Activated CD8-positive, alpha-beta memory T cell treated with anti-CD3 and anti-CD28 coated beads, Interleukin-2, amount 50 U/mL, for 1 hour (primary cell): ENCODE measurements around the gene RAD1.
"Not testable (repeated sequence)": the region's sequence is repeated elsewhere in the genome, so short reads cannot be mapped to it uniquely, and the experiment has no call there.

Source experiments
- DNase-seq: peaks from one replicate; pipeline ENCODE4 v3.0.0-alpha.2; 2020; ENCODE audit errors: extremely low read depth

The RAD1 gene, protein sequence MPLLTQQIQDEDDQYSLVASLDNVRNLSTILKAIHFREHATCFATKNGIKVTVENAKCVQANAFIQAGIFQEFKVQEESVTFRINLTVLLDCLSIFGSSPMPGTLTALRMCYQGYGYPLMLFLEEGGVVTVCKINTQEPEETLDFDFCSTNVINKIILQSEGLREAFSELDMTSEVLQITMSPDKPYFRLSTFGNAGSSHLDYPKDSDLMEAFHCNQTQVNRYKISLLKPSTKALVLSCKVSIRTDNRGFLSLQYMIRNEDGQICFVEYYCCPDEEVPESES

DNA sequence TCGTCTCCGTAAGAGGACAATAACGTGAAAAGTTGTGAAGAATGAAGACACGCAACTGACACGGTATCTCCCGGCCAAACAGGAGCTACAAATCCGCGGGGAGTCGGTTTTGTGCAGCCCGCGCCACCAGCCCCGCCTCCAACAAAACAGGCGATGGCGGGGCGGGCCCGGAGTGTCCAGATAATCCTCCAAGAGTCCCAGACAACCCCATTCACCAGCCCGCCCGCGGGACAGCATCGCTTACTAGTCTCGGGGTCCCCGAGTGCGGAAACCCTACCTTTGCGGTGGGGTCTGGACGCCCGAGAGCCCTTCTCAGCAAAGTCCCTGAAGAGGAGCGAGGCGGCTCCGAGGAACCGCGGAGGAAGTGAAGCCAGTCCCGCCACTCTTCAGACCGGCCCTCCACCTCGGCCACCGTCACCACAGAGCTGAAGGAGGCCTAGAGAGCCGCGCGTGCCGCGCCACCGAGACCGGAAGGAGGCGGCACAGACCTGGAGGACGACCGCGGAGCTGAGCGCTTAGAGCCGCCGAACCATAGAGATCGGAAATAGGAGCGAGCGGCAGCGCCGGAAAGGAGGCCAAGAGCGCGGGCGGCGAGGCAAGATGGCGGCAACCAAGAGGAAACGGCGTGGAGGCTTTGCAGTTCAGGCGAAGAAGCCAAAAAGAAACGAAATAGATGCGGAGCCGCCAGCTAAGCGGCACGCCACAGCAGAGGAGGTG is at the start of gene RAD1, which contains the start of gene BRIX1:
Gene RAD1, minus strand, starts transcription at position 366 of the 717 bp plus-strand sequence. CDS start 612 bp downstream, outside the sequence.
Gene BRIX1, plus strand, starts transcription at position 573 of the 717 bp plus-strand sequence. Its CDS starts 28 bp downstream, at position 601.
- DNase-seq = peak; percentile 66

DNA sequence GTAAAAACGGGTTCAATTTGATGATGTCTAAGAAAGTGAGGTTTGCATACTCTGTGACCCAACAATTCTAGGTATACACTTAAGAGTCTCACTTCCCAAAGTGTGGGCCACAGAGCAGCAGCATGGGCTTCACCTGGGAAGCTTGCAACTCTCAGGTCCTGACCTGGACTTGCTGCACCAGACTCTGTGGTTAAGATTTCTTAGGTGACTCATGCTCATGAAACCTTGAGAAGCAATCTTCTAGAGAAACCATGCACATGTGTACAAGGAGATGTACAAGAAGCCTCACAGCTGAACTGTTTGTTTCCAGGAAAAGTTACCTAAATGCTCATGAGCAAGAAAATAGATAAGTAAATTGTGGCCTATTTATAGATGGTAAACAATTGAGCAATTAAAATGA is 44.0 kb upstream of the RAD1 start:
- no peak for DNase-seq

DNA sequence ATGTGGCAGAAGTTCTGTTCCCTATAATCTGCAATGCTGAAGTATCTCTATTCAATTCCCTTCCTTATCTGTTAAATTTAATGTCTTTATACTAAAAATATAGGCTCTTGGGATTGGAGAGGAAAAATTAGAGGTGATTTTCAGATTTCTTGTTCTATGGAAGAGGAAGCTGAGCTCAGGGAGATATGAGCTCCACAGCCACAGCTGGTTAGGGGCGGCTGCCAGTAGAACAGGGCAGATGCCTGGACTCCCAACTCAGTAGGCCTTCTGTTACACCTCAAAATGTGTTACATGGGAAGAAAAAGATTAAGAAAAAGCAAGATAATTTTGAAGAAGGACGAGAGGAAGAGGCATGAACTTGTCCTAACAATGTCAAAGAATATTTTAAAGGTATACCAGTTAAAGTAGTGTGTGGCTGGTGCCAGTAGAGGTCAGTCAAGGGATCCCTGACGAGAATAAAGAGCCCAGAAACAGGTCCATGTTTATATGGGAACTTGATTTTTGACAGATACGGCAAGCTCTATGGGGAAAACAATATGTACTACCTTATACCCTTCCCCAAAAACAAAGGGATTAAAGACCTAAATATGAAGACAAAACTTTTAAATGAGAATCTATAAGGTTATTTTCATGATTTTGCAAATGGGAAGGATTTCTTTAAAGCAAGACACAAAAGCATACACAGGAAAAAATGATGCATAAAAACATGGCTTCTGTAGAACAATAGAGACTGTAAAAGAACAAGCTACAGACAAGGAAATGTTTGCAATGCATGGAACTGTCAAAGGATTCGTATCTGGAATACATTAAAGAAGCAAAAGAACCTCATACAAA is 42.8 kb upstream of the RAD1 start:
- no peak for DNase-seq

DNA sequence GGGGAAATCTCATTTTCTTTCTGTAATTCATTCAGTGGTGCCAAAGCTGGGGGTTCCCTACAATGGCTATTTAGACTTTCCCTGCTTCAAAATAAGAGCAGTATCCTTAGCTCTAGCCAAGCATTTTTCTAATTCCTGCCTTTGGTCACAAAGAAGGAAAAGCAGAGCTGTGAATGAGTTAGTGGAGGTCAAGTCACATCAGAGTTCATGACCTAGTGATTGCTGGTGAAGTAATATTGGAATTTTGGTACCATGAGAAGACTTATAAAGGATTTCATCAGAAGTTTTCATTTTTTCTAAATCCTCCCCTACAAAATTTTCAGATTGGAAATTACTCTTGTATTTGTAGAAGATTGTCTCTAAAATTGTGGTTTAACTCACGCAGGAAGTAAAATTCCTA is 42.0 kb upstream of the RAD1 start:
- no peak for DNase-seq

DNA sequence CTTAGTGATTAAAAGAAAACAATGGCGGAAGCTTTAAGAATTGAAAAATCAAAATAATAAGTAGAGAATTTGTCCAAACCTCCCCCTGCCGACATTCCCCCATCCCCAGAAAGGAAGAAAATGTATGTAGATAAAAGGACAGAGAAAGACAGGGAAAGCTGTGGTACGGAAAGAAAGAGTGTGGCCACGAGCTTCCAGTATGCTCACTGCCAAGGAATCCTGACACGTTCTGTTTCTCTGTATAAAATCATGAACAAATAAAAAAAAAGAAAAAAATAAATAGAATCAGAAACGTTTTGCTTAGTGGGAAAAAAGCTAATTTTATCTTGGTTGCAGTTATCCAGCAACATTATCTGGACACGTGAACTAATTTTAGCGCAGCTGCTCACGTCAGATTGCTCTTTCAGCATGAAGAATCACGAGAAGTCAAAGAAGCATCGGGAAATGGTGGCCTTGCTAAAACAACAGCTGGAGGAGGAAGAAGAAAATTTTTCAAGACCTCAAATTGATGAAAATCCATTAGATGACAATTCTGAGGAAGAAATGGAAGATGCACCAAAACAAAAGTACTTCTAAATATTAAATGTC is 29.2 kb upstream of the RAD1 start:
- no peak for DNase-seq

DNA sequence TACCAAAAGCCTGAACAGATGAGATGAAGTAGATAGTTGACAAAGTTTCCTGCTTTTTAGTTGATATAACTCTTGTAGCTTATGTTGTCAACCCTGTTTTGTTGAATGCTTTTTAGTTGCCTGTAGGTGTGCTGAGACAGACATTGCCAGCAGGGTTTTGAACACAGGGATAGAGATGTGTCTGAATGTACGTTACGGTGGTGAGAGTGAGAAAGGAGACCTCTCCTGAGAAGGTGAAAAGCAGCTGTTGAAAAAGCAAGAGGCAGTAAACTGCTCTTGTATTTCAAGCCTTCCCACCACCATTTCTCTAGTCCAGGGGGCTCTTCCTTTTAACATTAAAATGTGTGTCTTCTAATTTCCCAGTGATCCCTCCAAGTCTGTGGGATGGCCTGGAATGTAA is 28.7 kb upstream of the RAD1 start:
- DNase-seq = no peak

DNA sequence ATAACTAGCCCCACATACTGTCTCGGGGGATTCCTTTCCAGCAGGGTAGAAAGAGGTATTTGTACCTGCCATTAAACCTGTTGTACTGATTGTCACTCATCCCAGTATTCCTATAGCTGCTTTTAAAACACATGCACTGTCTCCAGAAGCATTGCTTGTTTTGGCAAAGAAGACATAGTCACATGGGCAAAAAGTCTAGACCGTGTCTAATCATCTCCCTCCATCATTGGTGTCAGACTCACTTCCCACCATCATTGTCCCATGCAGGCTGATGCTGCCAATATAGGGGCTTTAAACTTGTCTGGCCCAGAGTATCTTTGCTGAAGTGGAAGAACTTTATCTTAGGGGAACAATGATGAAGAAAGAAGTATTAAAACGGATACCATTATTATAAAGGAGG is 26.6 kb upstream of the RAD1 start:
- no peak for DNase-seq

DNA sequence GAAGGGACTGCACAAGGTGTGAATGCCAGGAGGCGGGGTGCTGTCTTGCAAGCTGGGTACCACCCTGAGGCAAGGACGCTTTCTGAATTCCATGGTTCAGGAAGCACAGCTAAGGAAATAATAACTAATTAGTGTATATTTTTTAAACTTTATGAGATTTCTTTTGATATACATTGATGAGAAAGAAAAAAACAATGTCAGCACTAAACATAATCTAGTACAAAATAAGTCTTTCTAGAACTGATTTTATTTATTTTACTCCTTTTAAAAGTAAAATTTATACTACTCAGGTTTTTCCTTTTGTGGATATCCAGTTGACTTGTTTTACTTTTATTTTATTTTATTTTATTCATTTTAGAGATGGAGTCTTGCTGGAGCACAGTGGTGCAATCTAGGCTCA is 17.6 kb upstream of the RAD1 start:
- no peak for DNase-seq

DNA sequence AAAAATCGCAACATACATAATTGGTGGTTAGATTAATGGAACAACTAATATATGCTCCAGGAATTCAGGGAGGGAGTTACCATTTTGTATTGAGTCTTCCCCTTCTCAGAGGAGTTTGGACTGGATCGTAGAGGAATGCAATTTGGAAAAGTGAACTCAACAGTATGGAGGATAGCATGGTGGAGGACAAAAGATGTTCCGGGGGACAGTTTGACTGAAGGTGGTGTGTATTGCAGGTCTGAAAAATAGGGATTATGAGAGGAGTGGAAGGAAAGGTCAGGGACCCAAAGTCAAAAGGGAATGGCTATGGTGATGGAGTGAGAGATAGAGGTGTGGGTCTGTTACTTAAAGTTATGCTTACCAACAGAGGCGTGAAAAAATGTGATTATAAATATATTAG is 15.6 kb upstream of the RAD1 start:
- no peak for DNase-seq

DNA sequence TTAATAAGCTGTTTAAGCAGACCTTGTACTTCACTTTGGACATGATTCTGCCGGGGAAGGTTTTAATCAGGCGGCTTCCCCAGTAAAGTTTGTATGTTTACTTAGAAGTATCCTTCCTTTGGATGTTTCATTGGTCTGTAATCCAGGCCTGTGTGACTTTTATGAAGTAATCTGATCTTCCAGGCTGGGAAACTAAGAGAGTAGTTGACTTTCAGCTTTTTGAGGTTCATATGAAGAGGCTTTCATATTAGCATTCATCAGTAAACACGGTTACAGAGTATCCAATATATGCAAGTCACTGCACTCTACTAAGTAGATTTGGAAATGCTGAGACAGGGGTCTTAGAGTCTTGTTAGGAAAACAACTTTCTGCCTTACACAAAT is 15.1 kb upstream of the RAD1 start:
- no peak for DNase-seq

DNA sequence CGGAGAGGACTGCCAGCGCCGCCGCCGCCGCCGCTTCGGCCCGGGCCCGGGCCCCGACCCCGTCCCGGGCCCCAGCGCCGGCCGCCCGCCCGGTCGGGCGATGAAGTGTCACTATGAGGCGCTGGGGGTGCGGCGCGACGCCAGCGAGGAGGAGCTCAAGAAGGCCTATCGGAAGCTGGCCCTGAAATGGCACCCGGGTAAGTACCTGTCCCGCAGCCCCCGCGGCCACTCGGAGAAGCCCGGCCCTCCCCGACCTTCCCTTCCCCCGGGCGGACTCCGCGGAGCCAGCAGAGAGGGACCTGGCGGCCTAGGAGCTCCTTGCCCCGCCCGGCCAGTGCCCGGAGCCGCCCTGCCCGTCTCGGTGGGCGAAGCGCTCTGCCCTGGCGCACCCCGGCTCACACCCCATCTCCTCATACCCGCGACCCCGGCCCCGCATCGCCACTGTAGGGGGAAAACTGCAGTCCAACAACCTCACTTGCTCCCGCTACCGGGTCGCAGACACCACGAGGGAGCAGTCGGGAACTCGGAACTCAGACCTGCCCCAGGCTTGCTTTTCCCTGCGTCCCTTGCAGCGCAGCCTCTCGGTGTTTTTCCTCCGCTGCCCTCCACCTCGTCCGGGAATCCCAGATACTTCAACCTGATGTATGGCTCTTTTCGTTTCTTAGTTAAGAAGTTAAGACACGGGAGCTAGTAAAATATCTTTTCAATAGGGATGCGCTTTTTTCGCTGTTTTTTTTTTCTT is 14.6 kb upstream of the RAD1 start:
- DNase-seq = peak; percentile 49

DNA sequence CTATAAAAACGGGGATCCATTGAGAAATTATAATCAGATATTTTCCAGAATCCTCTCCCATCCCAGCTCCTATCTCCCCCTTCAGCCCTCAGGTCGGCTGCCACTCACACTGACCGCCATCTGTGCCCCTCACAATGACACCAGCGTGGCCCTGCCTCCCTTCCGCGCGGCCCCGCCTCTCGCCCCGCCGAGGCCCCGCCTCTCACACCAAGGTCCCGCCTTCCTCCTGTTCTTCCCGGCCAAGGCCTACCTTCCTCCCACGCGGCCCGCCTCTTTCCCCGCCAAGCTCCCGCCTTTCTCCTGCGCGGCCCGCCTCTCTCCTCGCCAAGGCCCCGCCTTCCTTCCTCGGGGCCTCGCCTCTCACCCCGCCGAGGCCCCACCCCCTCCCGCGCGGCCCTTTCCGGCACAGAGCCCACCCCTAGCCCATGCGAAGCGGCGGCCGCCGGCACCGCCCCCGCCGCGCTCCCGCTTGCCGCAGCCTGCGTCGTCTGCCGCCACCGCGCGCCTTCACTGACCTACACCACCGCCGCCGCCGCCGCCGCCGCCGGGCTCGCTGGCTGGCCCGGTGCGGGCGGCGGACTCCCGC is 13.9 kb upstream of the RAD1 start, which contains the start of gene DNAJC21:
Gene DNAJC21, plus strand, starts transcription at position 426 of the 586 bp plus-strand sequence. CDS start 261 bp downstream, outside the sequence.
- peak; percentile 88 for DNase-seq

DNA sequence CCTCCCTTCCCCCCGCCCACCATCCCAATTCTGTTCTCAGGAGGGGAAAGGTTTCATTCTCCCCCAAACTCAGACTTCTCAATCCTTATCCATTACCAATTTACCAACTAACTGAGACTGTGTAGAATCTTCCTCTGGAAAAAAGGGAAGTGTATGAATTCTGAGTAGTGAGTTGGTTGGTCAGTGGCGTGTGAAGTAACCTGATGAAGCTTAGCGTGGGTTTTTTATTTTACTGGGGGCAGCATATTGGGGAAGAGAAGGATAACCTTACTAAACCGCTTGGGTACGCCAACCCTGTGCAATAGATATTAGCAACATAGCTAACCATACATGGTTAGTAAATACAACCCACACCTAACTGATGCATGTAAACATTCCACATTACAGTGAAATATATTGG is 13.0 kb upstream of the RAD1 start:
- DNase-seq = no peak

DNA sequence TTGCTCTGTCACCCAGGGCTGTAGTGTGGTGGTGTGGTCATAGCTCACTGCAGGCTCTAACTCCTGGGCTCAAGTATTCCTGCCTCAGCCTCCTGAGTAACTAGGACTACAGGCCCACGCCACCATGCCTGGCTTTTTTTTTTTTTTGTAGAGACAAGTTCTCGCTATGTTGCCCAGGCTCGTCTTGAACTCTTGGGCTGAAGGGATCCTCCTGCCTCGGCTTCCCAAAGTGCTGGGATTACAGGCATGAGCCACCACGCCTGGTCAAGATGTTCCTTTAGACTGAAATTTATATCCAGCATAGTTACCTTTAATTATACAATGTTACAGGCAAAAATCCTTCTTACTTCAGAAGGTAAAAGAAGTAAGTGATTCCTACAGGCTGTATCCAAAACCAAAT is 12.5 kb upstream of the RAD1 start:
- DNase-seq = no peak

DNA sequence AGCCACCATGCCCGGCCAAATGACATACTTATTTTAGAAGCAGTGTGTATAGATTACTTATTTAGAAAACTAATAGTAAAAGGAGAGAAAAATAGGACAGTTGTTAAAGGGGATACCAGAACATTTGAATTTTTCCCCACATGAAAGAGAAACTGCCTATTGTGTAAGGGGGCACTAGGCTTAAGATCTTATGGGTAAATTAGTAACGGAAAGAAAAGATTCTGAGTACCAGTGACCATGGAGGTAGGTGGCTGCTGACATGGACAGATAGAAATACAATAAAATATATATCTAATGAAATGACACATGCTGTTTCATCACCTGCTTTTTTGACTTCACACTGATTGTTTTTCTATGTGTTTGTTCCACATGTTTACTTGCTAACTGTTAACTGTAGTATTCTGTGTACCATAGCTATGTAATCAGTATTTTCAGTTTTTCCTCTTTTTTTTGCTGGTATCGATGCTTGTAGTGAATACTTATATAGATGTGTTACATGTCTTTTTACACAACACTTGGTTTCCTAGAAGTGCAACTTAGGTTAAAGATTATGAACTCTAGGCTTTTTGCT is 11.1 kb upstream of the RAD1 start:
- no peak for DNase-seq

DNA sequence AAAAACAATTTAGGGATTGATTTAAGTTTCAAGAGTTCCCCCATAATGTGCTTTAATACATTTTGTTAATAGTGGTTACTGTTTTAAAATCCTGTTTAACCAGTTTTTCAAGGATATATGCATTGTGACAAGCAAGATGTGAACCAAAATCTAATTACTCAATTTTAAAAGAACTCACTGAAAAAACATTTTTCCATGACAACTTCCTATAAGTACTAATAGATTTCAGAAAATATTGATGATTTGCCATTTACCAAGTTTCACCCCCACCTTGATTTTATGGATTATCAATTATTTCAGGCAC is 9.1 kb upstream of the RAD1 start:
- DNase-seq = no peak

DNA sequence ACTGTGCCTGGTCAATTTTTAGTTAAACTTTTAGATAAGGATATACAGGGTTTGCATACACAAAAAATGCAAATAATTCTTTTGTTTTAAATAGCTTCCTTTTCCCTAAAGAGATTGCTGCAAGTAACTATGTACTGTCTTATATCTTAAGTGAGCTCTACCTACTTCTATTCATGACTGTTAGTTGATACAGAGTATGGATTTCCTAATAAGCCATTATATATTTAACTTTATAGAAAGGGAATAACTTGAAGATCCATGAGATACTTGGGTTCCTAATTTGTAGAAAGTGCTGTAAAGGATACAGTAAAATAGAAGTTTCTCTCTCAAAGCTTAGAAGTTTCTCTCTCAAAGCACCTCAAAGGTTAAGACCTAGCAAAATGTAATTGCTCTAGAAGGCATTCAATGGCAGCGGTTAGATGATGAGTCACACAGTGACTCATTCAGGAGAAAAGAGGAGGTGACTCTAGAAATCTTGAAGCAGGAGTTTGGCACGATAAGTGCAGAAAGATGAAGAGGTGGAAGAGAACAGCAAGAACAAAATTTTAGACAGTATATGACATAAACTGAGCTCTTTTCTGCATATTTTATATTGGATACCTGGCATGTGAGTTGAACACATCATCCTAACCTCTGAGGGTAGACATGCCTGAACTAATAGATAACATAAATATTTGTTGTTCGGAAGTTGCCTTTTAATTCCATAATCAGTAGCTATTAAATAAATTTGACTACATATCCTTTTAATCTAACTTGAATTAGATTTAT is 8.6 kb upstream of the RAD1 start:
- DNase-seq = no peak

DNA sequence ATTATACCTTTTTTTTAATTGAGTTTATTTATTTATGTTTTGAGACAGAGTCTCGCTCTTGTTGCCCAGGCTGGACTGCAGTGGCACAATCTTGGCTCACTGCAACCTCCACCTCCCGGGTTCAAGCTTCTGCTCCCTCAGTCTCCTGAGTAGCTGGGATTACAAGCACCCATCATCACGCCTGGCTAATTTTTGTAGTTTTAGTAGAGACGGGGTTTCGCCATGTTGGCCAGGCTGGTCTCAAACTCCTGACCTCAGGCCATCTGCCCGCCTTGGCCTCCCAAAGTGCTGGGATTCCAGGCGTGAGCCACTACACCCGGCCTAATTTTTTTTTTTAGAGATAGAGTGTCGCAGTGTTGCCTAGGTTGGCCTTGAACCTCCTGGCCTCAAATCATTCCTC is 8.0 kb upstream of the RAD1 start:
- DNase-seq = not testable (repeated sequence)

DNA sequence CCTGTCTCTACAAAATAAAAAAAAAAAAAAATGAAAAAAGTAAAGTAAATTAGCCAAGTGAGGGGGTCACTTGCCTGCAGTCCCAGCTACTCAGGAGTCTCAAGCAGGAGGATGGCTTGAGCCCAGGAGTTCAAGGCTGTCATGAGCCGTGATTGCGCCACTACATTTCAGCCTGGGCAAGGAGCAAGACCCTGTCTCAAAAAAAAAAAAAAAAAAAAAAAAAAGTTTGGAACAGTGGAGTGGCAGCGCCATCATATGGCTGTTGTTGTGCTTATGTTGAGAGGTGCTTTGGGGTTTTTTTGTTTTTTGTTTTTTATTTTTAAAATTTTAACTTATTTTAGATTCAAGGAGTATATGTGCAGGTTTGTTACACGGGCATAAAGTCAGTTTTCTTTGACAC is 3.8 kb upstream of the RAD1 start:
- no peak for DNase-seq

DNA sequence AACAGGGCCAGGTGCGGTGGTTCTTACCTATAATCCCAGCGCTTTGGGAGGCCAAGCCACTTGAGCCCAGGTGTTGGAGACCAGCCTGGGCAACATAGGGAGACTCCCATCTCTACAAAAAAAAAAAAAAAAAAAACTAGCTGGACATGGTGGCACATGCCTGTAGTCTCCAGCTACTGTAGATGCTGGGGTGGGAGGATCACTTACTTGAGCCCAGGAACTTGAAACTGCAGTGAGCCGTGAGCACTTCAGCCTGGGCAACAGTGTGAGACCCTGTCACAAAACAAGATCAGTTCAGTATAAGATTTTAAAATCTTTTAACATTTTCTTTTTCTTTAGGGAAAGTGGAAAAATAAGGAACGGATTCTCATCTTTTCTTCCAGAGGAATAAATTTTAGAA is 2.7 kb upstream of the RAD1 start:
- no peak for DNase-seq
